HG03575 (cell line): ENCODE data around the gene H2BK1.

ENCODE experiments used
- ATAC-seq: cut with Tn5 transposase; IDR thresholded peaks from one replicate; pipeline ENCODE4 v1.9.1; 2021; ENCODE audit not compliant: unreplicated experiment, insufficient number of reproducible peaks, low FRiP score; ENCODE audit errors: extremely low read depth

Gene H2BK1

DNA sequence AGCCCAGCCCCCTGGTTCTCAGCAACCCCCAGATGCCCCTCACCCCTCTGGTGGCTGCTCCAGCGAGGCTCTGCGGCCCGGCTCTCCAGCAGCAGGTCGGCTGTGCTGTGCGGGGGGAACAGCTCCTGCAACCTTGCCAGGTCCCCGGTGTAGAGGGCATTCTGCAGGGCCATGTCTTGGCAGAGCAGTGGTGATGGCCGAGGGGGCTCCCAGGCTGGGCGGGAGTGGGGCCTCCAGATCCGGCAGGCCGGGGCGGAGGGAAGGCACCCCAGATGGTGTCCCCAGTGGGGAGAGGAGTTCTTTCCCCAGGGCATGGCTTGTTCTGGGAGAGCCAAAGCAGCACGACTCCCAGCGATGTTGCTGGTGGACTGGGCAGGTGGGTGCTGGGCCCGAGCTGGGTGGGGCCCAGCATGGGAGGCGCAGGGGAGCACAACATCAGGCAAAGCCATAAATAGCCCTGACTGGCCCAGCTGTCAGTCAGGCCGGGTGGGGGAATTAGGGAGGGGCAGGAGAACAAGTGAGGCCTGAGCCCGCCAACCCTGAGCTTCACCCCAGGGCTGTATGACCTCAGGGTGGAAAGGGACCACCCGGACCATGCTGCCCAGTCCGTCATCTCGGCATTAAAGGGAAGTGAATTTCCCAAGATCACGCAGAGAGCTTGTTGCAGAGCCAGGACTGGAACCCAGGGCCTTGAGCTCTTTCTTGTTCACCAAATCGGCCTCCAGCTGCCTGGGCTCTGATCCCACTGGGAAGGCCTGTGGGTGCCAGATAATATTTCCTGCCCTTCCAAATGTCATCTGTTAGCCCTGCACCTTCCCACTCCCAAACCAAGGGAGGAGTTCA, 22.7 kb downstream of the H2BK1 start:
- no peak for ATAC-seq

DNA sequence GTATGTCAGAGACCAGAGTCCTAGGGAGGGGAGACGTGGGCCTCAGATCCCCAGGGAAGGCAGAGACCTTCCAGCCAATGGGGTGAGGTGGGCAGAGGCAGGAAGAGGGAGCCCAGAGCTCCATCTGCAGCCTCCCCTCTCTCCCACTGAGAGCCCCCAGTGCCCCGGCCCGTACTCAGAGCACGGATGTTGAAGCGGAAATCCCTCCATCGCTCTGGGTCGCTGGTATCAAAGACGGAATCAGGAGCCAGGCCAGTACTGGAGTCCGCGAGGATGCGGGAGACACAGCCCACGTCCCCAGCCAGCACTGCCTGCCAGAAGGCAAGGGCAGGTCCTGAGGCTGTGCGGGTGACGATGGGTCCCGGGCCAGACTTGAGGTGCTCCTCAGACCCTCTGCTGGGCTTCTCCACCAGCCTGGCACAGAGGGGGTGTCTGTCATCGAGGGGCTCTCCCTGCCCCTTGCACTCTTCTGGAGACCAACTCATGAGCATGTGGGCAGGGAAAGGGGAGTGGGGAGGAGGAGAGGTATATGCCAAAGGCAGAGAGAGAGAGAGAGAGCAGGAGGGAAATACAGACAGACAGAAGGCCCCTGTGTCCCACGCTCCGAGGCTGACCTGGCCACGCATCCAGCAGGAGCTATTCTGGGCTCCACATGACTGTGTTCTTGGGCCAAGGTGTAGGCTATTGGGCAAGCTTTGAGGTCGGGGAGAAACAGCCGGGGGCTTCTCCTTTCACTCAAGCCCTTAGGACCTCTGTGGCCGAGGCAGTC, 23.5 kb downstream of the H2BK1 start, which contains the start of gene ASB10:
Gene ASB10 (minus strand): TSS at position 611 of the 769 bp plus-strand sequence. CDS start 120 bp downstream, at position 491.
- ATAC-seq = no peak

DNA sequence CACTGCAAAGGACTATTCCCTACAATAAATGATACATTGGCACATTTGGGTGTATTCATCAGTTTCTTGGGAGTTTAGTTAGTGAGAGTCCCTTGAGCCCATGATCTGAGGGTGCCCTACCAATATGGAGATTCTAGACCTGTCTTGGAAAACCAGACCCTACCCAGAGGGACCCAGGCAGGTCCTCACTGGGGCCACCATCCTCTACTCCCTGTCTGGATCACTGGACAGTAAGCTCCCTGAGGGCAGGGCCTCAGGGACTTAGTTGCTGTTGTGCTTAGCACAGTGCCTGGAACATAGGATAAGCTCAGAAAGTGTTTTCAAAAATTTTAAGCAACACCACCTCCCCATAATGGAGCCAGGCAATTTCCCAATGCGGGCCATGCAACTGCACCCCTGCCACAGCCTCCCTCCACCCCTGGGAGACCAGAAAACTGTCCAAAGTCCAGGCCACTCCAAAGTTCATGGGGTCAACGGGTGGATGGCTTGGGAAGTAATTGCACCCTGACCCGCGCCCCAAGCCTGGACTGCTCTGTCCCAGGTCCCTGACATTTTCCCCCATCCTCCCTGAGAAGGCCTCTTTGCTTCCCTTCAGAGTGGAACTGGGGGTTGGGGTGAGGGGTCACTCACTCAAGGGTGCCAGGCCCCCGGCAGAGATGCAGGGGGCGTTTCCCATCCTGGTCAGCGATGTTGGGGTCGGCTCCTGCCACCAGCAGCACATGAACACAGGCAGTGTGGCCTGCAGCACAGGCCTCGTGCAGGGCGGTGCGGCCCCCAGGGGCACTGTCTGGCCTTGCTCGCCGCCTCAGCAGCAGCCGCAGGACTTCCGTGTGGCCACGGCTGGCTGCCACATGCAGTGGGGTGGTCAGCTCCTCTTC, 24.3 kb downstream of the H2BK1 start:
- no peak for ATAC-seq

DNA sequence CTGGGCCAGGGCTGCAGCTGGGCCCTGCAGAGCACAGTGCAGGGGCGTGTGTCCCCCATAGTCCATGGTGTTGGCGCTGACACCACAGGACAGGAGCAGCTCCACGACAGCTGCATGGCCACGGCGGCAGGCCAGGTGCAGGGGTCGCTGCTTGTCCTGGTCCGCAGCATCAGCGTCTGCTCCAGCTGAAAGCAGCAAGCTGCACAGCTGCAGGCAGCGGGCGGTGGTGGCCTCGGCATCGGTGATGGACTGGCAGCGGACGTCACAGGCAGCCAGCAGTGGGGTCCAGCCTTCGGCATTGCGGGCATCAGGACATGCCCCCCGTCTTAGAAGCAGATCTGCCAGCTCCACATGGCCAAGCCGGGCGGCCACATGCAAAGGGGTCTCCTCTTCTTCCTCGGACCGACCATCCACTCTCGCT, 29.3 kb downstream of the H2BK1 start:
- no peak for ATAC-seq

DNA sequence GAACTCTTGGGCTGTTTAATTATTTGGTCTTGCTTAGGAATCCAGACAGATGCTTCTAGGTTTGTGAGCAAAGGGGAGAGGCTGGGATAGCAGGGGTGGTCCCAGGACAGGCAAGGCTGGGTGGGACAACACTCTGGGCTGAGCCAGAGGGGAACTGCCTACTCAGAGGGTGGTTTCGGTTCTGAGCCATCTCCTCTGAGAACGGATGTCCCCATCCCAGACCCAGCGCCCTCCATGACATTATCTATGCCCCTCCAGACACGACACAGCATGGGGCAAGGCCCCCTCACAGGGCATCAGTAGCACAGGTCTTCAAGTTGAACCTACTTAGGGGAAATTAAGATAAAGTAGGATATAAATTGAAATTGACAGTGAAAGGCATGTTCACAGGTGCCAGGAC, 30.3 kb downstream of the H2BK1 start:
- no peak for ATAC-seq

DNA sequence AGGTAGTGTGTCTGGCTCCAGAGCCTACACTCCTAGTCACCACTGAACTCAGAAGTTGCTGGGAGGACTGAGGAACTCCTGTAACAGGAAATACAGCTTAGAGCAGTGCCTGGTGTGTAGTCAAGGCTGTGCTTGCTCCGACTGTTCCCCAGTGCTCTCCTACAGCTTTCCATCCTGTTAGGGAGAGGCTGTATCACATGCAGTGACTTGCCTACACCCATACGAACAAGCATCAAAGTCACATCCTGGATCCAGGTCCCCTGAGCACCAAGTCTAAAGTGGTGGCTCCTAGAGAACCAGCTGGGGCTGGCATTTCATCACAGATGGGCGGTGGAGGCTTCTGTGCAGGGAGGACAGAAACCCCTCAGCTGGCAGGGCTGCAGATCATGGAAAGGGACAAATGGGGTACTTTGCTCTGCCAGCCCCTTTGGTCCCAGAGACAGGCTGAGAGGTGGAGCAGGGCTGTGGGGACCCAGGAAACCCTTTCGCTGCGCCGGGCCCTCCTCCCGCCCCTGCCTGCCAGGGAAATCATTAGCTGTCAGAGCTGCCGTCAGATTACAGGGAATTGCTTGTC, 30.9 kb downstream of the H2BK1 start:
- ATAC-seq = no peak

DNA sequence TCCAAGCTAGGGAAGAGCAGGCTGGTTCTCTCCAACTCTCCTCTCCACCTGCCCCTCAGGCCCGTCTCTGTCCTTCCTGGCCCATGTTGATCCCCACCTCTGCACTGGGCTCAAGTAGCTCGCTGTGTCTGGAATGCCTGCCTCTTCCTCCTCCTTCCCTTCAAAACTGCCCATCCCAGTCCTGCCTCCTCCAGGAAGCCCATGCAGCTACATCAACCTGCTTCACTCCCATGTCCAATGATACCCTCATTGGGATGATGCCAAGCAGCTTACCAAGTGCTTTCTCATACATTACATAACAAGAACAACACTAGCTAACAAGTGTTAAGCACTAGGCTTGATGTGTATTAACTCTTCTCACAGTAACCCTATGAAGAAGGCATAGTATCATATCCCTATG, 31.5 kb downstream of the H2BK1 start:
- no peak for ATAC-seq

DNA sequence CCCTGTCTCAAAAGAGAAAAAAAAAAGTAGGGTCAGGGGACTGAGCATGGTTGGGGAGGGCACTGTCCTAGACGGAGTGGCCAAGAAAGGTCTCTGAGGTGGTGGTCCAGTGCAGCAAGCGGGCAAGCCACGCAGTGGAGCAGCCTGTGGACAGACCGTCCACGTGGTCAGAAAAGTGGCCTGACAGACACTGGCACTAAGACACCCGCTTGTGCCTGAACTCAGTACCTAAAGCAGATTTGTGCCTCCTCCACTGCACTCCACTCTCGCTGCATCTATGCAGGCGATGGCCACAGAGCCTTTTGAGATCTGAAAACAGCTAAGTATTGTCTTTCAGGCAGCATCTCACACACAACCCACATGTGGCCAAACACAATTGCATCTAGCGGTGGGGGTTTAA, 32.1 kb downstream of the H2BK1 start:
- no peak for ATAC-seq

DNA sequence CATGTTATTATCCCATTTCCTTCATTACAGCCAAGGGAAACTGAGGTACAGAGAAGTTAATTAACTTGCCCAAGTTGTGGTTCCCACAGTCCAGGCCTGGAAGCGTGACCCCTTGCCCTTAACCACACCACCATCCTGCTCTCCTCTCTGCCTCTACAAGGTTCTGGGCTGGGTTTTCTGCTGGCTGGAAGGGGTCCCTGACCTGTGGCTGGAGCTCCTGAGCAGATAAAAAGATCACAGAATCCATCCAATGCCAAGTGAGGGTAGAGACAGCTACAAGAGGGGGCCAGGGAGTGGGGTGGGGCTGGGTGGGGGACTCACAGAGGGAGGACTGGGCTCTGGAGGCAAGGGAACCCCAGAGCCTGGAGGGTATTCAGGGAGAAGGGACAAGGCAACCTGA, 33.0 kb downstream of the H2BK1 start:
- no peak for ATAC-seq

DNA sequence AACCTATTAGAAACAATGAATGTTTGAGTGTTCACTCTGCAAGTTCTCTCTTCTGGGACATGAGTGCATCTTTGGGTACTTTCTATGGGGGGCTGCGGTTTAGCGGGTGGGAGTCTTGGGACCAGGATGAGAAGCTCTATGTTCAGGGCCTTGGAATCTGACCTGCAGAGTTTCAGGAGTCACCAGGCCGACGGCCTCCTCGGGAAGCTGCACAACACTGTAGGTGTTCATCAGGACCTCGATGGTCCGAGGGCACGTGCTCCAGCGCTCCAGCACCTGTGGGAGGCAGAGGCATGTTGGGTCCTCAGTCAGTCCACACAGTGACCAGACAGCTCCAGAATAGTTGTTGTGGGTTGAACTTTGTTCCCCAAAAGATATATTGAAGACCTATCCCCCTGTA, 33.9 kb downstream of the H2BK1 start:
- ATAC-seq = no peak

DNA sequence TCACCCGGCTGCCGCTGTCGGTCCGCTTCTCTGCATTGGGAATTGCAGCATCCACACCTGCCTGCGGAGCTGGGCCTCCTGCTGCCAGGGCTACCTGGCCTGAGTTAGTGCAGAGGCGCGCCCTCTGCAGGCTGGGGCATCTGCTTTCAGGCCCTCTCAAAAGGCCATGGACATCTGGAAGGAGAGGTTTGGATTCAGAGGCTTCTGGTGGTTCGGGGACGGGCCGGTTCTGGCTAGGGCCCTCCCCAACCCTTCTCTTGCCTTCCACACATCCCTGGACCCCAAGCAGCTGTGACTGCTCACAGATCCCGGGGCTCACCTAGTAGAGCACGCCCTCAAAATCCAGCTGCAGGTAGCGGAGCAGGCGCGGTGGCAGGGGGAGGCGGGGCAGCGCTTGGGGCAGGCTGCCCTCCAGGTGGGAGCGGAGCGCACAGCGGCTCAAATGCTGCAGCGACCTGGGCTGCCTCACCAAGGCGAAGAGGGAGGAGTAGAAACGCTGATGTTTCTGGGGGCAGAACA, 34.4 kb downstream of the H2BK1 start:
- no peak for ATAC-seq

DNA sequence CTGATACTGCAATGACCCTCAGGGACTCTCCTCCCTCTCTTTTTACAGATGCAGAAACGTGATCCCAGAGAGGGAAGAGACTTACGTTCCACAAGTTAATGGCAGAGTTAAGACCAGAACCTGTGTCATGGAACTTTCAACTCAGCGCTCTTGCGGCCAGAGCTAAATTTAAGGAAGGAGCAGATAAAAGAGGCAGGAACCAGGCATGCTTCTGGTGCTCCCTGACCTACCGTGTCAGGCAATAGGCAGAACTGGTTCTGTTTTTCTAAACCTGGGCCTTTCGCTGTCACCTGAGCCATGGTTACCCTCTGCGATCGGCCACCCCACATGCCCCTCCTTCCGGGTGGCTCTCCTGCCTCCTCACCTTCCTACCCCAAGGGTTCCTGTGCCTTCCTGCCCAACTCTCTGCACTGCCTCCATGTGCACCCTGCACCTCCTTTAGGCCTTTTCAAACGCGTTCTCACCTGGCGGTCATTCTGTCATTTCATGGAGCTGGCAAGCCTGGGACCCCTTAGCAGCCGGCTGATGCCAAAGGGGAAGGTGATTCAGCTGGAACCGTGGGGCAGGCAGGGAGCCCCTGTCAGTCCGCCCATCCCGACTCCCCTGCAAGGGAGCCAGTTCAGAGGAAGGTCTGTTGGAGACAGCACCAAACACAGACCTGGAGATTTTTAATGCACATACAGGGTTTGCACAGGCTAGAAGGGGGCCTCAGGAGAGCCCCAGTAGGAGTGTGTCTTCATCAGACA, 35.1 kb downstream of the H2BK1 start:
- ATAC-seq = no peak

DNA sequence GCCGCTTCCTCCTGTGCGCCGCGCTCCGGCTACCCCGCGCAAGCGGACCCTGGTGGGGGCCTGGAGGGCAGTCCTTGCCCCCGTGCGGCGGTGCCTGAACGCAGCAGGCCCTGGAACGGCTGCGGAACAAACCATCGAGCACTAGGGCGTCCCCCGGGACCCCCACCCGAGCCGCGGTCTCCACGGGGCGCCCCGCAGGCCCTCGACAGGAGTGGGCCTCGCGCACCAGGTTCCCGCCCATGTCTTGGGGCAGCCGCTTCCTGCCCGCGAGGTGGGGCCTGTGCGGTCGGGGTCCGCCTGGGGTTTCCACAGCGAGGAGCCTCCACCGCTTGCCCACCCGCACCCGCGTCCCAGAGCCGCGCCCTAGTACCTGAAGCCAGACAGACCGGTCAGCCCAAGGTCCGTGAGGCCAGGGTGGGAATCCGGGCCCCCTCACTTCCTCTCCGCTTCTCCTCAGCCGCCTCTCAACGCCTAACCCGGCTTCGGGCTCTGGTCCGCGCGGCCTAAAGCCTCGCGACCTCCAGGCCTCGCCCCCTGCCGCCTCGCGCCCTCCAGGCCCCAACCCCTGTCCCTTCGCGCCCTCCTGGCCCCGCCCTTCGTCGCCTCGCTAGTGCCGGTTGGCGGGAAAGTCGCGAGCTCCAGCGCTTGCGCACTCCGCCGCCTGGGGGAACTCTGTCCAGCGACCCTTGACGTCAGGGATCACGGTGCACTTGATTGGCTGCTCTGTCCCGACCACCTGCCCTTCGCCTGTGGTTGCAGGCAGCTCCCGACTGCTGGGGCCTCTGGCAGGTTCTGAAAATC, 35.8 kb downstream of the H2BK1 start:
- no peak for ATAC-seq

DNA sequence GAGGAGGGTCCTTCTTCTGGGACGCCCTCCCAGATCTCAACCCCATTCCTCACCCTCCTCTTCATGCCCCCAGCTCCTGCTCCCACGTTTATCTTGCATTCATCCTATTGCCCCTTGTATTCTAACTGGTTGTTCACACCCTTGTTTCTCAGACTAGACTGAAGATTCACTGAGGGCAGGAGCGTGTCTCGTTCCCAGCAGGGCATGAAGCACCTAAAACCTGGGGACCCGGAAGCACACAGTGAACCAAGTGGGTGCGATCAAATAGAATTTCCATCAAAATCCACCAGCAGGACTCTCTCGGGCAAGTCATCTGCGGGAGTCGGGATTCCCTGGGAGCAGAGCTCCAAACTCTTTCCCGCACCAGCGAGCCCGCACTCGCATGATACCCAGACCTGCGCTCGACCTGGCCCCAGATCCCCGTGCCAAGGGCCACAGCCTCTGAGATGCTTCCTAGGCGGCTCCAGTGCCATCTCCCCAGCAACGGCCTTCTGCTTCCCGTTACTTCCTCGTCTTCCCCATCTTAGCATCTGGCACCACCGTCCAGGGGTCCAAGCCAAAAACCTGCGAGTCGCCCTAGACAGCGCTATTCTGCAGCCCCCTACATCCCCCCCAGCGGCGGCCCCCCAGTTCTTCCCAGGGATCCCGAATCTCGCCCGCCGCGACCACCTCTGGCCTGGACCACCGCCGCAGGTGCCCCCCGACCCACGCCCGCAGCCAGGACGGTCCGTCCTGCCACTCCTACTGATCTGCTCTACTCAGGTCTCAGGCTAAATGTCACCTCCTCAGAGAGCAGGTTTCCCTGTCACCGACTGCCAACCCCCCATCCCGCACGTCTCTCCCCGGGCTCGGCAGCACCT, 36.7 kb downstream of the H2BK1 start:
- no peak for ATAC-seq

DNA sequence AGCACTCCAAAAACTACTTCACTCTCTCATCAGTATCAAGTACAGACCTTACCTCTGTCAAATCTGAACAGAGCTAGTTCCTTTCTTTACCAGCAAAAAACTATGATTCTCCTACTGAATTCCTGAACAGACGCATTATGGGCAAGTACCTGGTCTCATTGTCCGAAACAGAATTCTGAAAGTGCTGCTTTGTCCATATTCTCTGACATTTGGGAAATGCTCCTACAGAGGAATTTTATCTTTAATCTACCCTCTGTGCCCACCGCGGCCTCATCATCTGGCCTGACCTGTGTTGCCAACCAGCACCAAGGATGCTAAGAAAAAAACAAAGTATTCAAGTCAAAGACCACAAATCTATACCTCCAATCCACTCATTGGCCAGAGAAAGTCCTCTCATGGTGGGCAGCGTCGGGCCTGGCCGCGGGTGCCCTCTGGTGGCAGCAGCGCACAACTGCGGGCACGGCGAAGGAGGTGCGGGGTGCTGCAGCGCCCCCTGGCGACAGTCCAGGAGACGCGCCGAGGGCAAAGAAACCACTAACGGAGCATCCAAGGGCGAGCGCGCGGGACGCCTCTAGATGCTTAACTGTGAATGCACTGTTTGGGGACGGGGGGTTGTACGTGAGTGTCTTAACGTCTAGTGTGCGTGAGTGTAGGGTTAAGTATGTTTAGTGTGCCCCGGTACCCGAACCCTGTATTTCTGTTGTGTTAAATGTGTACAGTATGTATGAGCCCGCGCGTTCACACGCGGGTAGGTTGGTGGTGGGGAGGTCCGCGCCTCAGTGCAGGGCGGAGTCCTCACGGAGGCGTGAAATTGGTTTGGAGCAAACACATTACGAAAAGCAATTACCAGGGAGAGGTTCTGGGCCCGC, 37.8 kb downstream of the H2BK1 start:
- no peak for ATAC-seq

DNA sequence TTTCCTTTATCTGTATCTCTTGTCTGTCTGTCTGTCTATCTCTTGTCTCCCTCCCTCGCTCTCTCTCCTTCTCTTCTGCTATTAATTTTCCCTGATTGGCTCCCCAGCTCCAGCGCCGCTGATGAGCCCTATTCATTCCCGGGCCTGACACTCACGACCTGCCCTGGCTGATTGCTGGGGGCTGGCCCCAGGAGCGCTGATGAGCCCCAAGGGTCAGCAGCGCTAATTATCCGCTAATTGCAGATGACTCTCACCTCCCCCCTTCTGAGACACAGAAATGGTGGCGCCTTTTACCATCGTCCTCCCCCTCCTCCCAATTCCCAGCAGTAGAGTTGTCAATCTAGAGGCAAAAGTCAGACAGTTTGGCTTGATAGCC, 41.5 kb downstream of the H2BK1 start:
- ATAC-seq = no peak
